Endometrial microvascular endothelial cells (primary cell): ENCODE measurements around the gene MDM1. TPM values are rescaled to one million over a fixed set of nuclear protein-coding genes. Genes with fewer than 3 reads are reported as not detected.

Experiments
- in situ Hi-C: cut with HindIII; loops from 2 replicates; pipeline ENCODE4 v1.10.0; 2017; ENCODE audit warnings: low sequenced_read_pairs, low pct_unique_long_range_greater_than_20kb; ENCODE audit errors: inconsistent ontology term
- total RNA-seq: library from RNA; depleted of rRNA; stranded (reverse); fragments of >200 nt; gene quantifications from one replicate; pipeline ENCODE4 v1.2.3, GENCODE V29; 2015; ENCODE audit errors: inconsistent ontology term

MDM1 gene
- total RNA-seq, 1 donor from 2014 or later: 10.4 TPM

GRCh38 chr12:68331500-68331868 is 678 bp downstream of the MDM1 start:
- in situ Hi-C loops: no loop called here

GRCh38 chr12:68327896-68328295 is 4.3 kb downstream of the MDM1 start:
- in situ Hi-C loops: no loop called here

- in situ Hi-C loops: no loop called here
Measured at GRCh38 chr12:68326716-68327115, 5.4 kb downstream of the MDM1 start.

- in situ Hi-C loops: no loop called here
Measured at GRCh38 chr12:68325966-68326365, 6.2 kb downstream of the MDM1 start.

GRCh38 chr12:68324531-68324930 is 7.6 kb downstream of the MDM1 start:
- in situ Hi-C loops: no loop called here

GRCh38 chr12:68321140-68321539 is 11.0 kb downstream of the MDM1 start:
- in situ Hi-C loops: no loop called here

GRCh38 chr12:68319988-68320623 is 12.1 kb downstream of the MDM1 start:
- in situ Hi-C loops: no loop called here

- in situ Hi-C loops: no loop called here
Measured at GRCh38 chr12:68317047-68317667, 15.0 kb downstream of the MDM1 start.

- in situ Hi-C loops: no loop called here
Measured at GRCh38 chr12:68310370-68310769, 21.8 kb downstream of the MDM1 start.

GRCh38 chr12:68306564-68306963 is 25.6 kb downstream of the MDM1 start:
- in situ Hi-C loops: no loop called here

GRCh38 chr12:68305278-68305677 is 26.9 kb downstream of the MDM1 start:
- in situ Hi-C loops: no loop called here

GRCh38 chr12:68304626-68305025 is 27.5 kb downstream of the MDM1 start:
- in situ Hi-C loops: no loop called here

GRCh38 chr12:68303850-68304249 is 28.3 kb downstream of the MDM1 start:
- in situ Hi-C loops: no loop called here

GRCh38 chr12:68297929-68298328 is 34.2 kb downstream of the MDM1 start:
- in situ Hi-C loops: no loop called here

- in situ Hi-C loops: no loop called here
Measured at GRCh38 chr12:68294251-68294650, 37.9 kb downstream of the MDM1 start.

- in situ Hi-C loops: no loop called here
Measured at GRCh38 chr12:68293347-68293746, 38.8 kb downstream of the MDM1 start.

GRCh38 chr12:68292151-68292943 is 39.8 kb downstream of the MDM1 start:
- in situ Hi-C loops: no loop called here

- in situ Hi-C loops: no loop called here
Measured at GRCh38 chr12:68291396-68292036, 40.6 kb downstream of the MDM1 start.

- in situ Hi-C loops: no loop called here
Measured at GRCh38 chr12:68290126-68290525, 42.0 kb downstream of the MDM1 start.

GRCh38 chr12:68287106-68287505 is 45.1 kb downstream of the MDM1 start:
- in situ Hi-C loops: no loop called here
